Calu3 (cell line): ENCODE measurements around the gene CDK14. TPM values are rescaled to one million over a fixed set of nuclear protein-coding genes. Genes with fewer than 3 reads are reported as not detected.

ENCODE experiments used
- BruUV-seq: library from RNA; stranded (reverse); fragments of 400-500 nt; replicated peaks from 2 replicates; lab custom pipeline; 2021; lab: Mats Ljungman, UMichigan
- CTCF ChIA-PET: fragments of 300-600 bp; sonication (Branson Sonifier 250); formaldehyde crosslinking; loops from one replicate; lab custom pipeline; 2022; ENCODE audit warnings: antibody characterized with exemption; lab: Charles Lee
- DNase-seq: peaks from one replicate; pipeline ENCODE4 v3.0.0; 2022
- H3K27ac Mint-ChIP-seq: one replicate; pipeline ENCODE4 v1.8.0; 2022; ENCODE audit warnings: mixed read lengths; ENCODE audit not compliant: unreplicated experiment
- H3K27me3 Mint-ChIP-seq: one replicate; pipeline ENCODE4 v1.8.0; 2022; ENCODE audit warnings: mixed read lengths; ENCODE audit not compliant: unreplicated experiment
- H3K36me3 Mint-ChIP-seq: one replicate; pipeline ENCODE4 v1.8.0; 2022; ENCODE audit warnings: mild to moderate bottlenecking, moderate library complexity, mixed read lengths; ENCODE audit not compliant: insufficient read depth, unreplicated experiment
- H3K4me1 Mint-ChIP-seq: one replicate; pipeline ENCODE4 v1.8.0; 2022; ENCODE audit warnings: mild to moderate bottlenecking, low read depth, mixed read lengths; ENCODE audit not compliant: unreplicated experiment
- H3K4me3 Mint-ChIP-seq: one replicate; pipeline ENCODE4 v1.8.0; 2022; ENCODE audit warnings: mild to moderate bottlenecking, low read depth, moderate library complexity, mixed read lengths; ENCODE audit not compliant: unreplicated experiment
- H3K9me3 Mint-ChIP-seq: one replicate; pipeline ENCODE4 v1.8.0; 2022; ENCODE audit warnings: low read depth, mixed read lengths; ENCODE audit not compliant: unreplicated experiment
- intact Hi-C: fragments of 100-400 bp; cut with micrococcal nuclease; formaldehyde crosslinking; loops from one replicate; pipeline ENCODE4 v1.10.0; 2022; ENCODE audit not compliant: unreplicated experiment
- total RNA-seq: library from RNA; stranded (reverse); gene quantifications from 2 replicates; pipeline ENCODE4 v1.2.3, GENCODE V29; 2022
- TF ChIP-seq, protein P1 (sequence below): fragments of 200-600 bp; IDR thresholded peaks from one replicate; pipeline ENCODE4 v1.8.0; 2022; ENCODE audit warnings: antibody characterized with exemption; ENCODE audit not compliant: unreplicated experiment

The CDK14 gene
- total RNA-seq, 1 experiment from 2014 or later, result 29.4 TPM

- CTCF ChIA-PET, result no interaction called here
- Mint-ChIP-seq H3K4me1 (peaks cover 8% of the 10 kb centered on the region), H3K36me3 (no peaks in the 10 kb centered on the region), H3K9me3 (no peaks in the 10 kb centered on the region), H3K27ac (no peak overlapping the region), H3K27me3 (no peaks in the 10 kb centered on the region), H3K4me3 (no peak overlapping the region)
- intact Hi-C loops, result no loop called here
- no TSS peak for BruUV-seq
- no peak for DNase-seq
- TF ChIP-seq, protein P1, sequence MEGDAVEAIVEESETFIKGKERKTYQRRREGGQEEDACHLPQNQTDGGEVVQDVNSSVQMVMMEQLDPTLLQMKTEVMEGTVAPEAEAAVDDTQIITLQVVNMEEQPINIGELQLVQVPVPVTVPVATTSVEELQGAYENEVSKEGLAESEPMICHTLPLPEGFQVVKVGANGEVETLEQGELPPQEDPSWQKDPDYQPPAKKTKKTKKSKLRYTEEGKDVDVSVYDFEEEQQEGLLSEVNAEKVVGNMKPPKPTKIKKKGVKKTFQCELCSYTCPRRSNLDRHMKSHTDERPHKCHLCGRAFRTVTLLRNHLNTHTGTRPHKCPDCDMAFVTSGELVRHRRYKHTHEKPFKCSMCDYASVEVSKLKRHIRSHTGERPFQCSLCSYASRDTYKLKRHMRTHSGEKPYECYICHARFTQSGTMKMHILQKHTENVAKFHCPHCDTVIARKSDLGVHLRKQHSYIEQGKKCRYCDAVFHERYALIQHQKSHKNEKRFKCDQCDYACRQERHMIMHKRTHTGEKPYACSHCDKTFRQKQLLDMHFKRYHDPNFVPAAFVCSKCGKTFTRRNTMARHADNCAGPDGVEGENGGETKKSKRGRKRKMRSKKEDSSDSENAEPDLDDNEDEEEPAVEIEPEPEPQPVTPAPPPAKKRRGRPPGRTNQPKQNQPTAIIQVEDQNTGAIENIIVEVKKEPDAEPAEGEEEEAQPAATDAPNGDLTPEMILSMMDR, result no peak
Observed at GRCh38 chr7:90689260-90689659, 93.1 kb downstream of the CDK14 start.

DNA sequence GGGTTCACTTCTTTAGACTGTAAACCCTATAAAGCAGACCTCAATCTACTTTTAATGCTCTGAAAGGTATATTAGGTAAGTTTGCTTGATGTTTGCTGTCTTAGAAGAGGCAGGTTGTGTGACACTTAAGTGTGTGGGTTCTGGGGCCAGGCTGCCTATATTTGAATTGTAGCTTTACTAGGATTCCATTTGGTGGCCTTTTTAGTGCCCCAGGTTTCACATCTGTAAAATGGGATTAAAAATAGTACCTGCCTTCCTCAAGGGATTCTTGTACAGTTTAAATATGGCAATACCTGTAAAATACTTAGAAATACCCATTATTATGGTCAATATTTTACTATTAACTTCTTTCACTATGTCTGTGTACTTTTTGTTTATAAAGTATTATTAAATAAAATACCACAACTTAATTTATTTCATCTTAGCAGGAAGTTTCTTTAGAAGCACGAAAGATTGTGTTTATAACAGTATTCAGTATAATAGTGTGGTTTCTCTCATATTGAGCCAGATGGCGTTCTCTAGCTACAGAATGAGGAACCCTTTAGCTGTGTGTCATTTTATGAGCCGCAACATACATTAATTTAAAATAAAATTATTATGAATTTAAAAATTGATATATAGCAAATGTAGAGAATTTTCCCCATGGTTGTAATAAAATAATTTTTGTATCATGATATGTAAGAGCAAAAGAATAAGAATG is 94.2 kb downstream of the CDK14 start:
- no TSS peak for BruUV-seq
- intact Hi-C loops, result no loop called here
- no peaks in the 10 kb centered on the region for H3K9me3 Mint-ChIP-seq
- no peak overlapping the region for H3K4me3 Mint-ChIP-seq
- H3K27ac Mint-ChIP-seq, result no peak overlapping the region
- H3K36me3 Mint-ChIP-seq, result no peaks in the 10 kb centered on the region
- no peak for DNase-seq
- no peaks in the 10 kb centered on the region for H3K27me3 Mint-ChIP-seq
- CTCF ChIA-PET, result no interaction called here
- TF ChIP-seq, protein P1, result no peak
- peaks cover 8% of the 10 kb centered on the region for H3K4me1 Mint-ChIP-seq

- no peak overlapping the region for H3K4me3 Mint-ChIP-seq
- TF ChIP-seq, protein P1, result no peak
- H3K27ac Mint-ChIP-seq, result no peak overlapping the region
- no peaks in the 10 kb centered on the region for H3K27me3 Mint-ChIP-seq
- DNase-seq, result no peak
- H3K9me3 Mint-ChIP-seq, result peaks cover 3% of the 10 kb centered on the region
- CTCF ChIA-PET, result no interaction called here
- peaks cover 8% of the 10 kb centered on the region for H3K4me1 Mint-ChIP-seq
- H3K36me3 Mint-ChIP-seq, result no peaks in the 10 kb centered on the region
- BruUV-seq, result no TSS peak
- intact Hi-C loops, result no loop called here
Observed at GRCh38 chr7:90692396-90692795, 96.3 kb downstream of the CDK14 start.

- intact Hi-C loops, result no loop called here
- no peak for DNase-seq
- Mint-ChIP-seq H3K27ac (no peak overlapping the region), H3K27me3 (no peaks in the 10 kb centered on the region), H3K36me3 (no peaks in the 10 kb centered on the region), H3K9me3 (peaks cover 3% of the 10 kb centered on the region), H3K4me1 (peaks cover 8% of the 10 kb centered on the region), H3K4me3 (no peak overlapping the region)
- no TSS peak for BruUV-seq
- TF ChIP-seq, protein P1, result no peak
- CTCF ChIA-PET, result no interaction called here
Observed at GRCh38 chr7:90692947-90693346, 96.8 kb downstream of the CDK14 start.
